ENCODE measurements around the gene TTLL10. TPM values are rescaled to one million over a fixed set of nuclear protein-coding genes. Genes with fewer than 3 reads are reported as not detected.
A peak's percentile ranks its signal among the peaks of the same experiment; 100 is the strongest.

The TTLL10 gene
- total RNA-seq, 1 experiment from 2014 or later: 0.68 TPM

GRCh38 chr1:1157914-1158710 lies 15.6 kb upstream of the TTLL10 start:
- H3K9ac ChIP-seq (ENCODE audit: extremely low read depth, insufficient read length, low read length): no peak overlapping the region
- no peaks in the 10 kb centered on the region for H3K27me3 ChIP-seq (ENCODE audit: insufficient read depth, low read length)
- no peak overlapping the region for H3K27ac Mint-ChIP-seq
- no peak overlapping the region for H4K5ac ChIP-seq (ENCODE audit: insufficient read length, low read depth, low read length)
- peak; percentile 80 for DNase-seq
- H3K27me3 Mint-ChIP-seq (ENCODE audit: low read depth): peaks cover 28% of the 10 kb centered on the region
- no peak overlapping the region for H2AK5ac ChIP-seq (ENCODE audit: insufficient read length, low read length)
- peak overlapping the region in 1 of 2 experiments; percentile 53; a peak in 2 of 5 replicates for H3K4me3 Mint-ChIP-seq
- H3K4ac ChIP-seq (ENCODE audit: low read depth, low read length): no peak overlapping the region; the same call in 1 of the 2 replicates
- H3K18ac ChIP-seq (ENCODE audit: insufficient read length, low read depth, low read length): peak overlapping the region; percentile 84
- no peak overlapping the region for H2AFZ ChIP-seq (ENCODE audit: low read length)
- H3K14ac ChIP-seq (ENCODE audit: insufficient read depth, low read length): peak overlapping the region; percentile 69; the same call in 1 of the 2 replicates
- H3K36me3 Mint-ChIP-seq (ENCODE audit: insufficient read depth in 1 of 3, low read depth in 3 of 3): peaks cover 4 to 10% (median 5%) of the 10 kb centered on the region in 3 experiments; a peak in 6 of 7 replicates
- H2BK15ac ChIP-seq (ENCODE audit: low read depth, low read length): no peak overlapping the region; the same call in 1 of the 2 replicates
- peak overlapping the region; percentile 49 for H3K4me2 ChIP-seq (ENCODE audit: insufficient read depth, insufficient read length, low read length)
- no peak overlapping the region for H3K23ac ChIP-seq (ENCODE audit: insufficient read length, low read depth, low read length)
- no peak for TF ChIP-seq CTCF (conservative IDR thresholded peaks at IDR 0.05)
- H2BK5ac ChIP-seq (ENCODE audit: insufficient read length, low read length): no peak overlapping the region
- no peak overlapping the region for H3K27ac ChIP-seq (ENCODE audit: insufficient read length, low read depth, low read length)
- no peaks in the 10 kb centered on the region for H4K20me1 ChIP-seq (ENCODE audit: control insufficient read depth, insufficient read depth, insufficient read length)
- peaks cover 0 to 13% of the 10 kb centered on the region in 2 experiments; a peak in 3 of 4 replicates for H3K4me1 Mint-ChIP-seq
- peaks cover 5% of the 10 kb centered on the region for H3K23me2 ChIP-seq (ENCODE audit: insufficient read length, low read depth, low read length, poor library complexity, severe bottlenecking)
- no CpG with 5 or more reads among the region's 46 CpGs for WGBS (ENCODE audit: extremely low coverage, insufficient read length, low lambda C conversion rate)
- H3K56ac ChIP-seq (ENCODE audit: insufficient read length, low read depth, low read length): no peak overlapping the region
- no peak overlapping the region for H4K8ac ChIP-seq (replicated peaks; ENCODE audit: insufficient read length, low read depth, low read length)
- H3K79me1 ChIP-seq (ENCODE audit: insufficient read depth, low read depth, low read length, poor library complexity, severe bottlenecking): no peaks in the 10 kb centered on the region
- peaks cover 19 to 26% of the 10 kb centered on the region in 2 experiments for H3K9me3 Mint-ChIP-seq
- H3K79me2 ChIP-seq (ENCODE audit: insufficient read depth, low read length): no peaks in the 10 kb centered on the region
- no peak overlapping the region for H2BK20ac ChIP-seq (ENCODE audit: low read depth, low read length, poor library complexity, severe bottlenecking)
- no peak overlapping the region for H2BK120ac ChIP-seq (ENCODE audit: low read depth, low read length, poor library complexity, severe bottlenecking)
- no peak overlapping the region for H4K91ac ChIP-seq (ENCODE audit: insufficient read length, low read depth, low read length)
- no peaks in the 10 kb centered on the region for H3K4me1 ChIP-seq (ENCODE audit: insufficient read depth, low read length)
- H3T11ph ChIP-seq (ENCODE audit: low read length): no peak overlapping the region
- H3K9me3 ChIP-seq (ENCODE audit: control insufficient read depth, low read depth, low read length): no peaks in the 10 kb centered on the region
- no peak overlapping the region for H2BK12ac ChIP-seq (ENCODE audit: insufficient read length, low read depth, low read length)

Data from H9 (cell line).